Measurements from ENCODE around the gene HABP2.

HABP2 gene

GRCh38 chr10:113527211-113527906 is 25.5 kb upstream of the HABP2 start:
- DNase-seq = no peak

- no peak for DNase-seq
These were observed 24.0 kb upstream of the HABP2 start for GRCh38 chr10:113528876-113529275.

GRCh38 chr10:113529575-113529974 is 23.3 kb upstream of the HABP2 start:
- no peak for DNase-seq

- DNase-seq = no peak
These were observed 22.4 kb upstream of the HABP2 start for GRCh38 chr10:113530476-113530875.

- DNase-seq = no peak
These were observed 20.1 kb upstream of the HABP2 start for GRCh38 chr10:113532724-113533123.

- no peak for DNase-seq
These were observed 19.1 kb upstream of the HABP2 start for GRCh38 chr10:113533801-113534200.

GRCh38 chr10:113534423-113534822 is 18.4 kb upstream of the HABP2 start:
- no peak for DNase-seq

GRCh38 chr10:113537672-113538071 is 15.2 kb upstream of the HABP2 start:
- no peak for DNase-seq

- no peak for DNase-seq
These were observed 14.7 kb upstream of the HABP2 start for GRCh38 chr10:113538151-113538550.

- DNase-seq = no peak
These were observed 13.1 kb upstream of the HABP2 start for GRCh38 chr10:113539789-113540188.

- DNase-seq = no peak
These were observed 11.9 kb upstream of the HABP2 start for GRCh38 chr10:113540845-113541548.

- no peak for DNase-seq
These were observed 11.3 kb upstream of the HABP2 start for GRCh38 chr10:113541549-113541927.

GRCh38 chr10:113543107-113543955 is 9.5 kb upstream of the HABP2 start:
- DNase-seq = no peak

GRCh38 chr10:113544392-113544791 is 8.5 kb upstream of the HABP2 start:
- DNase-seq = no peak

- DNase-seq = no peak
These were observed 5.4 kb upstream of the HABP2 start for GRCh38 chr10:113547426-113547825.

- no peak for DNase-seq
These were observed 3.0 kb upstream of the HABP2 start for GRCh38 chr10:113549856-113550255.

GRCh38 chr10:113550365-113550764 is 2.5 kb upstream of the HABP2 start:
- DNase-seq = no peak

- no peak for DNase-seq
These were observed 839 bp upstream of the HABP2 start for GRCh38 chr10:113552014-113552413.

GRCh38 chr10:113553149-113553548 is 296 bp downstream of the HABP2 start:
- DNase-seq = no peak

- DNase-seq = no peak
These were observed 1.4 kb downstream of the HABP2 start for GRCh38 chr10:113554214-113554613.

- DNase-seq = no peak
These were observed 2.4 kb downstream of the HABP2 start for GRCh38 chr10:113555245-113555644.

- no peak for DNase-seq
These were observed 2.9 kb downstream of the HABP2 start for GRCh38 chr10:113555751-113556150.

GRCh38 chr10:113557424-113557862 is 4.6 kb downstream of the HABP2 start:
- DNase-seq = no peak

GRCh38 chr10:113557903-113558321 is 5.1 kb downstream of the HABP2 start:
- peak; percentile 42 for DNase-seq
